ENCODE data around the gene GPRIN3. TPM values are rescaled to one million over a fixed set of nuclear protein-coding genes. Genes with fewer than 3 reads are reported as not detected.

GPRIN3 gene
- total RNA-seq, 4 donors from 2014 or later = 1.2 to 3.4 (median 1.7) TPM

DNA sequence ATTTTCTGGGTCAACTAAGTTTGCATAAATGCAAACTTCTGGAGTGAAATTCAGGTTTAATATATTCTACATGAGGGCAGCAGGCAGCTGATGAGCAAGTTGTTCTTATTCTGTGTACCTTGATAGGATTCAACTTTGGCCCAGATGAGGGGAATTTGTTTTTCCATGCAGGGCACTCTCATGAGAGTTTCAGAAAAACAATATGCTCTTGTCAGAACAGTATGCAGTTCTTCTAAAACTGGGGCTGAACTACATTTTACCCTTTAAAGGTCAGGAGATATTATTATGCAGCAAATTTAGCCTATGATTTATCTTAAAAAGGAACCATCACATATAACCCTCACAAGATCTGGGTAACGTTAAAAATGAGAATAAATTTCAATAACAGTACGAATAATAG is 19.2 kb downstream of the GPRIN3 start:
- H3K9me3 ChIP-seq = no peaks in the 10 kb centered on the region
- no peak for DNase-seq (ENCODE audit: low spot score in 2 of 2)
- TF ChIP-seq POLR2A (IDR thresholded peaks at IDR 0.05) (no peak), EP300 (IDR thresholded peaks at IDR 0.05) (no peak), POLR2AphosphoS5 (IDR thresholded peaks at IDR 0.05) (no peak), CTCF (IDR thresholded peaks at IDR 0.05) (no peak)
- H3K27me3 ChIP-seq = no peaks in the 10 kb centered on the region
- H3K4me1 ChIP-seq = peaks cover 4% of the 10 kb centered on the region
- no peaks in the 10 kb centered on the region for H3K36me3 ChIP-seq
- no peak overlapping the region for H3K4me3 ChIP-seq
- 84% methylated on average over 2 of the region's 2 CpGs for WGBS
- no peak overlapping the region for H3K27ac ChIP-seq

- Histone ChIP-seq H3K4me3 (no peak overlapping the region), H3K27me3 (no peaks in the 10 kb centered on the region), H3K4me1 (peaks cover 4% of the 10 kb centered on the region), H3K36me3 (no peaks in the 10 kb centered on the region), H3K27ac (no peak overlapping the region), H3K9me3 (no peaks in the 10 kb centered on the region)
- TF ChIP-seq EP300 (IDR thresholded peaks at IDR 0.05) (no peak), POLR2A (IDR thresholded peaks at IDR 0.05) (no peak), CTCF (IDR thresholded peaks at IDR 0.05) (no peak), POLR2AphosphoS5 (IDR thresholded peaks at IDR 0.05) (no peak)
- WGBS = 60% methylated on average over 6 of the region's 6 CpGs
- DNase-seq (ENCODE audit: low spot score in 2 of 2) = no peak
These were observed 19.7 kb downstream of the GPRIN3 start for GRCh38 chr4:89287945-89288344.

DNA sequence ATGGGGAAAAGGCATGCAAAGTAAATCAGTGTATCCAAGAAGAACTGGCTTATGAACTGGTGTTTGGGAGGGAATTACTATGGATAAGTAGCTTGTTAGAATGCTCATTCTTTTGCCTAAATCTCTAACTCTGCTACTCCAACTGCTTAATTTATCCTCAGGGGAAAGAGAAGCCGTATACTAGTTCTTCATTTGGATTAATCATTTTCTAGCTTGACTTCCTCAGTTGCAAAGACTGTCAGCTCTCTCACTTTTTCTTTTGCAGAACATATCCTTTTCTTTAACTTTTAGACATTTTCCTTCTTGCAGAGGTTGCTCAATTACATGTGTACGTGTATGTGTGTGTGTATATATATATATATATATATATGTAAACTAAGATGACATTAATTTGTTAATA is 21.9 kb downstream of the GPRIN3 start:
- WGBS = 54% methylated on average over 2 of the region's 2 CpGs
- Histone ChIP-seq H3K4me3 (no peak overlapping the region), H3K4me1 (peaks cover 4% of the 10 kb centered on the region), H3K9me3 (no peaks in the 10 kb centered on the region), H3K36me3 (no peaks in the 10 kb centered on the region), H3K27ac (no peak overlapping the region), H3K27me3 (no peaks in the 10 kb centered on the region)
- no peak for TF ChIP-seq EP300 (IDR thresholded peaks at IDR 0.05)
- no peak for TF ChIP-seq POLR2AphosphoS5 (IDR thresholded peaks at IDR 0.05)
- TF ChIP-seq POLR2A (IDR thresholded peaks at IDR 0.05) = no peak
- no peak for TF ChIP-seq CTCF (IDR thresholded peaks at IDR 0.05)
- DNase-seq (ENCODE audit: low spot score in 2 of 2) = no peak

DNA sequence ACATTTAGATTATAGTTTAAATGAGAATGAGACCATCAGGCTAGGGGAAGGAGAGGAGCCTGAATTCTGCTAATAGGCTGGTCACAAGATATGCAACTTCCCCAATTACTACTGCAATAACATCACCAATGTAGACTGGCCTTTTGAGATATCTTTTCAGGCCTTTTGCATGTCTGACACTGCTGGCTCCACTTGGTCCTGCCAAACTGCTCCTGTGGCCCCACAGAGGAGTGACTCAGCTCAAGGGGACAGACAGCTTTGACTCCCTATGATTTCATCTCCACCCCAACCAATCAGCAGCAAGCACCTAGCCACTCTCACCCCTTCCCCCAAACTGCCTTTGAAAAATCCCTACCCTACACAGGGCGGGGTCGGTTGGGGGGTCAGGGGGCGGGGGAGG is 22.8 kb downstream of the GPRIN3 start:
- H3K4me3 ChIP-seq = no peak overlapping the region
- H3K9me3 ChIP-seq = no peaks in the 10 kb centered on the region
- no peaks in the 10 kb centered on the region for H3K36me3 ChIP-seq
- no peak for DNase-seq (ENCODE audit: low spot score in 2 of 2)
- H3K4me1 ChIP-seq = peaks cover 4% of the 10 kb centered on the region
- WGBS = 75% methylated on average over 3 of the region's 3 CpGs
- no peak overlapping the region for H3K27ac ChIP-seq
- TF ChIP-seq POLR2A (IDR thresholded peaks at IDR 0.05) (no peak), CTCF (IDR thresholded peaks at IDR 0.05) (no peak), POLR2AphosphoS5 (IDR thresholded peaks at IDR 0.05) (no peak), EP300 (IDR thresholded peaks at IDR 0.05) (no peak)
- H3K27me3 ChIP-seq = no peaks in the 10 kb centered on the region

DNA sequence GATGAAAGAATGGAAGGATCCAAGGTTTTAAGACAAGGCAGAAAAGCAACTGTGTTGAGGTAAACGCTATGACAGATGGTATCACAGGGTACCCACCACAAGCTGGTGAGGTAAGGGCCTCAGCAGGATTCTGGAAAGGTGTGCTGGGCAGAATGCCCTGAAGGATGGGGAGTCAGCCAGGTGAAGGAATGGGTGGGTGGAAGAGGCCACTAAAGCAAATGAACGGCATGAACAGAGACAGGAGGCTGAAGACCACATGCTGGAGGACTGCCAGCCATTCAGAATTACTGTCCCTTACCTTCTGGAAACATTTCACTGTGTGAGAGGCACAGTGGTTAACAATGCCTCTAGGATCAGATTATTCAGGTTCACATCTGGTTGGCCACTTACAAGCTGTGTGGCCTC is 23.6 kb downstream of the GPRIN3 start:
- Histone ChIP-seq H3K27ac (no peak overlapping the region), H3K36me3 (no peaks in the 10 kb centered on the region), H3K4me3 (no peak overlapping the region), H3K9me3 (no peaks in the 10 kb centered on the region), H3K4me1 (peaks cover 4% of the 10 kb centered on the region), H3K27me3 (no peaks in the 10 kb centered on the region)
- WGBS = 67% methylated on average over 2 of the region's 2 CpGs
- DNase-seq (ENCODE audit: low spot score in 2 of 2) = no peak
- TF ChIP-seq POLR2AphosphoS5 (IDR thresholded peaks at IDR 0.05) (no peak), EP300 (IDR thresholded peaks at IDR 0.05) (no peak), CTCF (IDR thresholded peaks at IDR 0.05) (no peak), POLR2A (IDR thresholded peaks at IDR 0.05) (no peak)
